K562 (cell line): Measurements from ENCODE around the gene RNASE7.

Experiments used
- CEBPG ChIP-seq, 3 experiments: fragments of 200-800 bp in 1 of 3; sonication (Bioruptor generic) in 1 of 3; sonication (generic) in 1 of 3; formaldehyde crosslinking in 1 of 3; IDR thresholded peaks in 2 of 3; conservative IDR thresholded peaks in 1 of 3; 2 replicates each; pipeline versions ENCODE4 v1.6.1 to v1.8.0; 2016 to 2022; ENCODE audit warnings: missing compliant biosample characterization in 2 of 3, missing genetic modification characterization in 2 of 3, mild to moderate bottlenecking in 1 of 3, missing genetic modification reagents in 1 of 3
- L3MBTL2 ChIP-seq: fragments of 450-650 bp; IDR thresholded peaks from 2 replicates; pipeline ENCODE4 v1.6.1; 2016; ENCODE audit warnings: mild to moderate bottlenecking, moderate library complexity
- POLR2AphosphoS5 ChIP-seq: IDR thresholded peaks from 2 replicates; pipeline ENCODE4 v1.6.1; 2011; ENCODE audit warnings: mild to moderate bottlenecking, low read depth, low read length, moderate library complexity; ENCODE audit not compliant: control insufficient read depth, insufficient read depth
- RBM22 ChIP-seq: fragments of 200-400 bp; formaldehyde crosslinking; IDR thresholded peaks from 2 replicates; pipeline ENCODE4 v1.6.1; 2018; ENCODE audit warnings: low read length, low read depth; ENCODE audit not compliant: poor library complexity, severe bottlenecking
- SMAD3 ChIP-seq: fragments of 450-650 bp; formaldehyde crosslinking; conservative IDR thresholded peaks from 2 replicates; pipeline ENCODE4 v1.4.0; 2020; ENCODE audit warnings: mild to moderate bottlenecking
- ZNF561 ChIP-seq: fragments of 450-650 bp; formaldehyde crosslinking; conservative IDR thresholded peaks from 2 replicates; pipeline ENCODE4 v1.4.0; 2020; ENCODE audit warnings: mild to moderate bottlenecking, moderate library complexity
- TF ChIP-seq, protein P1 (sequence below): sonication (generic); formaldehyde crosslinking; IDR thresholded peaks from 2 replicates; pipeline ENCODE4 v1.8.1; 2023; ENCODE audit warnings: mild to moderate bottlenecking, missing genetic modification reagents

DNA sequence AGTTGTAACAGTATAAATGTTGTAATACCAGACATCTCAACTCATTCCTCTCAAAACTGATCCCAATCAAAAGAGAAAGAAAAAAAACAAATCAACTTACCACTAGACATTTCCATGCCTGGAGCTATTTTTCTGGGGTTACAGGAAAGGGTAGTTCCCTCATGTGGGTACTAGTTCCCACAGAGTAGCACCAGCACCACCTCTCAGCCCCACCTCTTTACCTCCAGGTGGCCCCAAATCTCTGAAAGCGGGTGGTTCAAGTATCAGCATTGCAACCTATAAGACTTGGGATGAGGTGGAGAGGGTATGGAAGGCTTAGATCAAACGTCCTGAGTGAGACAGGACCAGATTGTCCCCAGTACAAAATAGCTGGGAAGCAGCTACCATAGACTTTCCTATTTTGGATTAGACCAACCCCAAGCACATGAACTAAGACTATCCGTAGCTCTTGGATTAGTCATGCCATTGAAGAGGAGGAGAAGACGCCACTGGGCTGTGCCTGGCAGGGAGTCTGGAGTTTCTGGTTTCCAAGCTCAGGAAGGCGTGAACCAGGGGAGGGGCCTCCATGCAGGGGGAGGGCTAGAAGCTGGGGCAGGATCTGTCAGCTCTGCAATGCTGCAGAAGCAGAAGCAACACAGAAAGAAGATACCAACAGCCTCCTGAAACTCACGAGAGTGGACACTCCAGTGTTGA is 43.3 kb upstream of the RNASE7 start, which contains the start of gene SLC39A2:
- no peak for TF ChIP-seq SMAD3 (CRISPR knock-in tag)
- no peak for TF ChIP-seq L3MBTL2
- TF ChIP-seq ZNF561 (CRISPR knock-in tag) = no peak
- TF ChIP-seq, protein P1, sequence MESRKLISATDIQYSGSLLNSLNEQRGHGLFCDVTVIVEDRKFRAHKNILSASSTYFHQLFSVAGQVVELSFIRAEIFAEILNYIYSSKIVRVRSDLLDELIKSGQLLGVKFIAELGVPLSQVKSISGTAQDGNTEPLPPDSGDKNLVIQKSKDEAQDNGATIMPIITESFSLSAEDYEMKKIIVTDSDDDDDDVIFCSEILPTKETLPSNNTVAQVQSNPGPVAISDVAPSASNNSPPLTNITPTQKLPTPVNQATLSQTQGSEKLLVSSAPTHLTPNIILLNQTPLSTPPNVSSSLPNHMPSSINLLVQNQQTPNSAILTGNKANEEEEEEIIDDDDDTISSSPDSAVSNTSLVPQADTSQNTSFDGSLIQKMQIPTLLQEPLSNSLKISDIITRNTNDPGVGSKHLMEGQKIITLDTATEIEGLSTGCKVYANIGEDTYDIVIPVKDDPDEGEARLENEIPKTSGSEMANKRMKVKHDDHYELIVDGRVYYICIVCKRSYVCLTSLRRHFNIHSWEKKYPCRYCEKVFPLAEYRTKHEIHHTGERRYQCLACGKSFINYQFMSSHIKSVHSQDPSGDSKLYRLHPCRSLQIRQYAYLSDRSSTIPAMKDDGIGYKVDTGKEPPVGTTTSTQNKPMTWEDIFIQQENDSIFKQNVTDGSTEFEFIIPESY (CRISPR knock-in tag) = no peak
- TF ChIP-seq RBM22 = no peak
- TF ChIP-seq POLR2AphosphoS5 = no peak
- TF ChIP-seq CEBPG (CRISPR knock-in tag; IDR thresholded peaks at IDR 0.05) = no peak
- TF ChIP-seq CEBPG (tag; conservative IDR thresholded peaks at IDR 0.05 in 1 of 2, IDR thresholded peaks at IDR 0.05 in 1 of 2) = no peak
